H1 (cell line): Measurements from ENCODE around the gene ANKH. TPM values are rescaled to one million over a fixed set of nuclear protein-coding genes. Genes with fewer than 3 reads are reported as not detected.

Source experiments
- CBX5 ChIP-seq: fragments of 300-800, 300-1000 bp; sonication (generic); IDR thresholded peaks from 2 replicates; pipeline ENCODE4 v1.7.1; 2016; ENCODE audit warnings: antibody characterized with exemption, low read length, low read depth
- CHD7 ChIP-seq: fragments of 300-600 bp; sonication (generic); IDR thresholded peaks from 2 replicates; pipeline ENCODE4 v1.7.1; 2012; ENCODE audit warnings: low read length, moderate library complexity, mild to moderate bottlenecking, inconsistent platforms; ENCODE audit not compliant: insufficient replicate concordance
- POLR2AphosphoS5 ChIP-seq: IDR thresholded peaks from 2 replicates; pipeline ENCODE4 v1.6.1; 2011; ENCODE audit warnings: low read depth, low read length
- RAD21 ChIP-seq, 2 experiments: IDR thresholded peaks in 1 of 2; conservative IDR thresholded peaks in 1 of 2; 2 replicates each; pipeline ENCODE4 v1.6.1; 2011; ENCODE audit warnings: low read depth in 2 of 2, low read length in 2 of 2, improper control_type of control experiment in 1 of 2, inconsistent platforms in 1 of 2, mild to moderate bottlenecking in 1 of 2, moderate library complexity in 1 of 2
- polyA plus RNA-seq, 7 experiments: library from polyadenylated mRNA; depleted of rRNA in 3 of 7; stranded (reverse) in 5 of 7; unstranded in 2 of 7; fragments of >200 nt in 5 of 7; fragments of 200-250 nt in 2 of 7; gene quantifications; 1 replicate in 5 of 7; 2 replicates in 1 of 7; 4 replicates in 1 of 7; pipeline versions ENCODE4 v1.2.1 to v1.2.3, GENCODE V29; 2011 to 2013; ENCODE audit warnings: missing spikeins in 2 of 7, mixed read lengths in 2 of 7
- total RNA-seq: library from RNA; stranded (reverse); fragmentation: NEBNext Ultra II Directional; extraction: Animal tissue kit (Norgen Biotek cat#: 25700); gene quantifications from 2 replicates; pipeline ENCODE4 v1.2.1, GENCODE V29; 2021

Gene ANKH
- total and polyA plus RNA-seq, 2 of the 8 experiments (the other 6 are each of a cell fraction or from before 2014, with no cell fraction given): 5.3 to 13.0 TPM

GRCh38 chr5:14712131-14712530, 159.4 kb downstream of the ANKH start (continued):
- TF ChIP-seq CBX5: no peak
- TF ChIP-seq CHD7: no peak
- TF ChIP-seq RAD21 (IDR thresholded peaks at IDR 0.05 in 1 of 2, conservative IDR thresholded peaks at IDR 0.05 in 1 of 2; ENCODE audit: low read depth in 2 of 2, low read length in 2 of 2): no peak
- no peak for TF ChIP-seq POLR2AphosphoS5
